HG03558 (cell line): ENCODE measurements around the gene MR1.

ENCODE experiments used
- ATAC-seq: cut with Tn5 transposase; IDR thresholded peaks from one replicate; pipeline ENCODE4 v1.9.1; 2021; ENCODE audit warnings: moderate number of reproducible peaks; ENCODE audit not compliant: unreplicated experiment; ENCODE audit errors: extremely low read depth

The MR1 gene

DNA sequence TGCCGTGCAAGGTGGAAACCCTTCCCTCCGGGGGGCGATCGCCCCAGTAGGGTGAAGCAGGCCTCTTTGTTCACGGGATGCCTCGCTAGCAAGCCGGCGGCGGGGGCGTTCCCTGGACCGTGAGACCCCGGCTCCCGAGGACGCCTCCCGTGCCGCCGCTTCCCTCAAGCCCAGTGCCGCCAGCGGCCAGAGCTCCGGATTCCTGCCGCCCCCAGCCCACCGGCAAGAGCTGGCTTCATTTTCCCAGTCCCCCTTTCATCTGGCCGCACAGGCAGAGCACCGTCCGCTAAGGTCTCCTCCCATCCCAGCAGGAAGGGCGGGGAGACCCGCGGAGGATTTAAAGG is 71.0 kb downstream of the MR1 start:
- no peak for ATAC-seq

DNA sequence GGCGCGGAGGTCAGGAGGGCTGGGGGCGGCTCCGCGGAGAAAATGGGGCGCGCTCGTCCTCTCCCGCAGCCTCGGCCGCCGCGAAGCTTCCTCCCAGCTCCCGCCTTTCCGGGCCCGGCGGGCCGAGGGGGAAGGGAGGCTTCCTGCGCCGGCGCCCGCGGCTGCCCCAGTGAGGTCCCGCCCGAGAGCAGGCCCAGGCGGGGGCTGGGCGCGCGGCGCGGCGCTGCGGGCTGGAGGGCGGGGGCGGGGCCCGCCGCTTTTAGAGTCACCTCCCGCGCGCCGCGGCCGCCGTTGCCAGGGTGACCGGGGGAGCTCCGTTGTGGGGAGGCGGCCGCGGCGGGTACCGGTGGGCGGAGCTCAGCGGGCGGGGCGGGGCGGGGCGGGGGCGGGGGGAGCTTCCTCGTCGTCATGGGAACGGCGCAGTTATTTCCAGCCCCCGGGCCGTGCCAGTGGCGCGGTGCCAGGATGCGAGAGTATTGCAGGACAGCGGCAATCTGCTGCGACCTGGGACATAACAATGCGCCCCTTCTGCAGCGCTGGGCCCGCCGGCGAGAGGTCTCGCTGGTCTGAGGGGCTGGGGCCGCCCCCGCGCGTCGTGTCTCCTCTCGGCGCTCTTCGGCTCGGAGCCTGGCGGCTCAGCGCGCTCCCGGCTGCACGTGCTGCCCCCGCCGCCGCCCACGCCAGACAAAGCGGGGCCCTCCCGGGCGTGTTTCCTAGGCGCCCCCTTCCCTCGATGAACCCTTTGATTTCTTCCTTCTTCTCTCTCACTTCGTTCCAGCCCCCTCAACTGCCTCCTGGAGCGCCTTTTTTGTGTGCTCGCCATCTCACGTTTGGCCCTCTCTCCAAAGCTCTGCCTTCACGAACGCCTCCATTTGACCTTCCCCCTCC is 71.6 kb downstream of the MR1 start:
- ATAC-seq, result no peak

DNA sequence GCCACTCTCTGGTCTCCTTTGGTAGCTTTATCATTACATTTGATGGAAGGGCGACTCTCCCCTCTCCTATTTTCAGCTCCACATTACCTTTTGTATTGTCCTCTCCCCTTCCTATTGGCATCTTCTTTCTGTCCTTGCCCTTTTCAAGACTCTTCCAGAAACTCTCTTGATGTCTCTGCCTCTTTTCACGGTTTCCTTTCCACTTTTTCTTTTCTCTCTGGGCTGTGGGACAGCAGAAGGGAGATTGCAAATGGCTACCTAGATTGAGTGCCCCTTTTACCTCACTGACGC is 72.2 kb downstream of the MR1 start:
- ATAC-seq, result no peak

DNA sequence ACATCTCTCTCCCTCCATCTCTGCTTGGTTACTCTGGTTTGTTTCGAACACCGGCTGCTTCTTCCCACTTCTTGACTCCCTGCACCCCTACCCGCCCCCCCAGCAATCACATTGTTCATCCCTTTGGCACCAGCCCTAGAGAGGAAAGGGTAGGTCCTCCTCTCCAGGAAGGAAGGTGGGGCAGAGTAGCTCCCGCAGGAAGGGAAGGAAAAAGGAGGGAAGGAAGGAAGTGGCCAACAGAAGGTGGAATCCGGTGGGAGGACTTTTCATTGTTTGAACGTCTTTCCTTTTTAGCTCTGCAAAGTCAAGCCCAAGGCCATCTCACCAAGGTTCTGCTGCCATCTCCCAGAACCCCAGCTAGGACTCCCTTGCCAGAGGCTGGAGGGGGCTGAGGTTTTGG is 72.7 kb downstream of the MR1 start:
- no peak for ATAC-seq

DNA sequence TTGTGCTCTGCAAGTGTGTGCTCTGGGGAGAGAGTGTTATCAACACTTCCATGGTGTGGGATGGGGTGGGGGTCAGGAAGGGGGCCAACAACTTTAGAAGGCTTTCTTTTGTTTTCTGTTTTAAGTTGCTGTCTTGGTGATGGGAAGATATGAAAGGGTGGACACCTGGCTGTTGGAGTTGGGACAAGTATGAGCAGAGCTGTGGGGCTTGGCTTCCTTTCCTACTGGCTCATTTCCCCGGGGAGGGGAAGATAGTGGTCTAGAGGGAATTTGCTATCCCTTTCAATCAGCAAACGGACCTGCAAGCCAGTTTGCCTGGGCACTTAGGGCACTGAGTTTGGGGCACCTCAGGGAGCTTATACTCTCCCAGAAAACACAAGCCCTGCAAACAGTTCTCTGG is 73.9 kb downstream of the MR1 start:
- ATAC-seq, result no peak

DNA sequence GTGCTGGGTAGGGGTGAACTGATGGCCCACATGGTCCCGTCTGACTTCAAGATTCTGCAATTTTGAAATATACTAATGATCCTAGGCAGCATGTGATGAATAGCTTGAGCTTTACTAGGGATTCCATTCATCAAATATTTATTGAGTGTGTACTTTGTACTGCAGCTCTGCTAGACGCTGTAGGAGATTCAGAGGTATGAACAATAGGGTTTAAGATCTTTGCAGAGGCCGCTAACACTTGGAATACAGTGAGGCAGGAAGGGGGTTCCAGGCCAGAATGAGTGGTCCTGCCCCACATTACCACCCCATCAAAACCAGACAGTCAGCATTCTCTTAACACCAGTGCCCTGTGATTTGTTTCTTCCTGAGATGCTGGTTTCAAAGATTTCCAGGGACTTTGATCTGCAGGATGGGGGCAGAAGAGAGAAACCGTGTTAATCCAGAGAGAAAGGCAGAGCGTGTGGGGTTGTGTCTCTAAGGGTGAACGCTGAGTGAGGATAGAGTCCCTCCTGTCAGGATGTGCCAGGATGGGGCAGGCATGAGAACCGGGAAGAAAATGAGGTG is 74.6 kb downstream of the MR1 start:
- no peak for ATAC-seq

DNA sequence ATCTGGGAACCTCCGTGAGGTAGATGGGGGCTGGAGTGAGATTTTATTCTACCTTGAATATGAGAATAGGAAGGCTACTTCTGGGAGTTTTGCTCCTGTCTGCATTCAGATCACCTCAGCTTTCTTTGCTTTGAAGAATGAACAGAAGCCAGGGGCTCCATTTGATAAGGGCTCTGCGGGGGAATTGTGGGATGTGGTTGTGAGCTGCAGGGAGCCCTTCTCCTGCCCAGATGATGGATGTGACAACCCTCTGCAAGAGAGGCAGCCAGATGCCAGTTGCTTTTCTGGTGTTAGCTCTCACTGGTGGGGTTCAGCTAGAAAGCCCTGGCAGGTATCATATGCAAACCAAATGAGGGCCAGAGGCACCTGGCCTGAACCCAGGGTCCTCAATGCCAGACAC is 76.2 kb downstream of the MR1 start:
- ATAC-seq, result no peak
